Osteocyte (in vitro differentiated cells): Measurements from ENCODE around the gene IFNA16. TPM values are rescaled to one million over a fixed set of nuclear protein-coding genes. Genes with fewer than 3 reads are reported as not detected.
"Not testable (repeated sequence)": the region's sequence is repeated elsewhere in the genome, so short reads cannot be mapped to it uniquely, and the experiment has no call there.

Experiments used
- DNase-seq: peaks from one replicate; pipeline ENCODE4 v3.0.0; 2021; ENCODE audit warnings: mixed read lengths; ENCODE audit not compliant: unreplicated experiment; ENCODE audit errors: extremely low spot score
- H3K27ac Mint-ChIP-seq: one replicate; pipeline ENCODE4 v1.8.0; 2021; ENCODE audit warnings: mild to moderate bottlenecking, mixed read lengths; ENCODE audit not compliant: unreplicated experiment
- H3K27me3 Mint-ChIP-seq: one replicate; pipeline ENCODE4 v1.8.0; 2021; ENCODE audit warnings: mixed read lengths; ENCODE audit not compliant: unreplicated experiment
- H3K36me3 Mint-ChIP-seq: one replicate; pipeline ENCODE4 v1.8.0; 2021; ENCODE audit warnings: mixed read lengths; ENCODE audit not compliant: unreplicated experiment
- H3K4me1 Mint-ChIP-seq: one replicate; pipeline ENCODE4 v1.8.0; 2021; ENCODE audit warnings: mixed read lengths; ENCODE audit not compliant: unreplicated experiment
- H3K4me3 Mint-ChIP-seq: one replicate; pipeline ENCODE4 v1.8.0; 2021; ENCODE audit warnings: mild to moderate bottlenecking, moderate library complexity, mixed read lengths; ENCODE audit not compliant: unreplicated experiment
- H3K9me3 Mint-ChIP-seq: one replicate; pipeline ENCODE4 v1.8.0; 2021; ENCODE audit warnings: mixed read lengths; ENCODE audit not compliant: unreplicated experiment
- total RNA-seq: library from RNA; stranded (reverse); gene quantifications from 2 replicates; pipeline ENCODE4 v1.2.1, GENCODE V29; 2021
- TF ChIP-seq, protein P1 (sequence below): fragments of 200-600 bp; sonication (generic); IDR thresholded peaks from 2 replicates; pipeline ENCODE4 v1.5.0; 2021; ENCODE audit warnings: antibody characterized with exemption, mild to moderate bottlenecking, moderate library complexity

The IFNA16 gene
- total RNA-seq, 1 donor from 2014 or later = not detected

GRCh38 chr9:21251190-21251589 is 34.1 kb upstream of the IFNA16 start:
- TF ChIP-seq, protein P1, sequence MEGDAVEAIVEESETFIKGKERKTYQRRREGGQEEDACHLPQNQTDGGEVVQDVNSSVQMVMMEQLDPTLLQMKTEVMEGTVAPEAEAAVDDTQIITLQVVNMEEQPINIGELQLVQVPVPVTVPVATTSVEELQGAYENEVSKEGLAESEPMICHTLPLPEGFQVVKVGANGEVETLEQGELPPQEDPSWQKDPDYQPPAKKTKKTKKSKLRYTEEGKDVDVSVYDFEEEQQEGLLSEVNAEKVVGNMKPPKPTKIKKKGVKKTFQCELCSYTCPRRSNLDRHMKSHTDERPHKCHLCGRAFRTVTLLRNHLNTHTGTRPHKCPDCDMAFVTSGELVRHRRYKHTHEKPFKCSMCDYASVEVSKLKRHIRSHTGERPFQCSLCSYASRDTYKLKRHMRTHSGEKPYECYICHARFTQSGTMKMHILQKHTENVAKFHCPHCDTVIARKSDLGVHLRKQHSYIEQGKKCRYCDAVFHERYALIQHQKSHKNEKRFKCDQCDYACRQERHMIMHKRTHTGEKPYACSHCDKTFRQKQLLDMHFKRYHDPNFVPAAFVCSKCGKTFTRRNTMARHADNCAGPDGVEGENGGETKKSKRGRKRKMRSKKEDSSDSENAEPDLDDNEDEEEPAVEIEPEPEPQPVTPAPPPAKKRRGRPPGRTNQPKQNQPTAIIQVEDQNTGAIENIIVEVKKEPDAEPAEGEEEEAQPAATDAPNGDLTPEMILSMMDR = no peak
- Mint-ChIP-seq H3K36me3 (no peaks in the 10 kb centered on the region), H3K4me1 (peaks cover 4% of the 10 kb centered on the region), H3K9me3 (peaks cover 3% of the 10 kb centered on the region), H3K27me3 (peaks cover 49% of the 10 kb centered on the region), H3K4me3 (no peak overlapping the region), H3K27ac (no peak overlapping the region)
- no peak for DNase-seq

- TF ChIP-seq, protein P1 = no peak
- Mint-ChIP-seq H3K27ac (no peak overlapping the region), H3K36me3 (no peaks in the 10 kb centered on the region), H3K9me3 (peaks cover 5% of the 10 kb centered on the region), H3K4me3 (no peak overlapping the region), H3K4me1 (no peaks in the 10 kb centered on the region), H3K27me3 (peaks cover 33% of the 10 kb centered on the region)
- no peak for DNase-seq
Observed at GRCh38 chr9:21244836-21245235, 27.7 kb upstream of the IFNA16 start.

- TF ChIP-seq, protein P1 = no peak
- Mint-ChIP-seq H3K36me3 (no peaks in the 10 kb centered on the region), H3K9me3 (no peaks in the 10 kb centered on the region), H3K4me3 (no peak within 1 kb of the TSS), H3K27me3 (peaks cover 49% of the 10 kb centered on the region), H3K27ac (no peak within 1 kb of the TSS), H3K4me1 (no peaks in the 10 kb centered on the region)
- DNase-seq = no peak
Observed at GRCh38 chr9:21239911-21240310, 22.8 kb upstream of the IFNA16 start, which contains the start of gene IFNA14. TSS of gene IFNA14 (minus strand) at chr9:21240005. CDS start at chr9:21239935, 70 bp downstream.

GRCh38 chr9:21236360-21236714 is 19.2 kb upstream of the IFNA16 start:
- H3K36me3 Mint-ChIP-seq, H3K4me1 Mint-ChIP-seq, H3K4me3 Mint-ChIP-seq, DNase-seq, H3K9me3 Mint-ChIP-seq, H3K27ac Mint-ChIP-seq: not testable (repeated sequence)
- H3K27me3 Mint-ChIP-seq = peaks cover 44% of the 10 kb centered on the region

DNA sequence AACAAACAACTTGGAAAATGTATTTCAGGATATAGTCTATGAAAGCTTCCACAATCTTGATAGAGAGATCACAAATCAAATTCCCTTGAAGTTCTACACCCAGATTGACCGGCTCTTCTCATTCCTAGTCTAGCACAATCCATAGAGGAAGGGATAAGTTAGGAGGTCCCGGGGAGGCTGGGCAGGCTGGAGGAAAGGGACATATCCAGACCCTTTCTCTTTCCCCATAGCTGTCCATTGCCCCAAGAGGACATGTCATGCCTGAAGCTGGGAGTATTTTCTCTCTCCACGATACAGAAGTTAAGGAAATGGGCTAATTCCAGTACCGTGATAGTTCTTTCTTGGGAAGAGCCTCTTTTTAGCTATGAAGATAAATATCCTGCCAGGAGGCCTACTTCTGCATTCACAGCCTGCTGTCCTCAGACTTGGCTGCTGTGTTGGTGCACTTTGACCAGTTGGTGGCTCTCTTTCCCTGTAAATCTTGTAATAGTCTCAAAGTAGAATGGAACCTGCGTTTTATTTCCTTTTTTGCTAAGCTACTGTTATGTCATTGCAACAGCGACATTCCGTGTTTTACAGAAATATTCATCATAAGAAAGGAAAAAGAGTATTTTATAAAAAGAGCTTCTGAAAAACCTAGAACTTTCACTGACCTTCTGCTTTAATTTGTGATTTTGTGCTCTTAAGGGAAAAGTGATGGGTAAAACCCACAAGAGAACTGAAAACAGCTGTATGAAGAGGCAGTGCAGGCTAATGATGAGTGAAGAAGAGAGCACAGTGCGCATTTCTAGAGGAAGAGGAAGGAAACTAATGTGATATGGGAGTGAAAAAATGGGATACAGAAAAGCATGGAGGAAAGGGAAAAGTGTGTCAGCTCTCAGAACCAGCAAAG is 18.6 kb upstream of the IFNA16 start:
- not testable (repeated sequence) for H3K9me3 Mint-ChIP-seq, H3K4me3 Mint-ChIP-seq, H3K27ac Mint-ChIP-seq, H3K4me1 Mint-ChIP-seq, DNase-seq, H3K36me3 Mint-ChIP-seq
- H3K27me3 Mint-ChIP-seq = peaks cover 43% of the 10 kb centered on the region
- TF ChIP-seq, protein P1 = peak; percentile 57
